Measurements from ENCODE around the gene CZIB.

CZIB gene

GRCh38 chr1:53190210-53190611 lies 30.2 kb downstream of the CZIB start:
- Histone ChIP-seq H3K9ac (ENCODE audit: low read depth, low read length) (no peak overlapping the region), H3K4me3 (ENCODE audit: low read depth in 1 of 2, low read length in 2 of 2) (no peak overlapping the region), H3K4me2 (ENCODE audit: insufficient read depth, low read length) (no peak overlapping the region), H3K27ac (ENCODE audit: low read length) (no peak overlapping the region), H2AFZ (ENCODE audit: low read depth, low read length) (no peak overlapping the region), H3K36me3 (ENCODE audit: insufficient read depth, low read length) (no peaks in the 10 kb centered on the region), H4K20me1 (ENCODE audit: insufficient read depth, low read length) (no peaks in the 10 kb centered on the region), H3K79me2 (ENCODE audit: insufficient read depth, low read length) (no peaks in the 10 kb centered on the region), H3K9me3 (ENCODE audit: insufficient read depth, low read length, severe bottlenecking) (no peaks in the 10 kb centered on the region), H3K4me1 (ENCODE audit: insufficient read depth, low read length) (no peaks in the 10 kb centered on the region), H3K27me3 (ENCODE audit: insufficient read depth, low read length, poor library complexity) (peaks cover 6% of the 10 kb centered on the region)
- ATAC-seq (ENCODE audit: insufficient read depth, low read depth): no peak
- no peak for TF ChIP-seq EZH2 (IDR thresholded peaks at IDR 0.05; ENCODE audit: borderline replicate concordance, low read depth, low read length, severe bottlenecking)
- no peak for TF ChIP-seq CTCF (IDR thresholded peaks at IDR 0.05; ENCODE audit: borderline replicate concordance, extremely low read depth, low read length, poor library complexity, severe bottlenecking)
- no peak for DNase-seq

GRCh38 chr1:53189061-53189460 lies 31.4 kb downstream of the CZIB start:
- Histone ChIP-seq H3K4me2 (ENCODE audit: insufficient read depth, low read length) (no peak overlapping the region), H3K27ac (ENCODE audit: low read length) (no peak overlapping the region), H3K27me3 (ENCODE audit: insufficient read depth, low read length, poor library complexity) (peaks cover 6% of the 10 kb centered on the region), H2AFZ (ENCODE audit: low read depth, low read length) (no peak overlapping the region), H3K4me1 (ENCODE audit: insufficient read depth, low read length) (no peaks in the 10 kb centered on the region), H3K4me3 (ENCODE audit: low read depth in 1 of 2, low read length in 2 of 2) (no peak overlapping the region), H3K9me3 (ENCODE audit: insufficient read depth, low read length, severe bottlenecking) (no peaks in the 10 kb centered on the region), H3K9ac (ENCODE audit: low read depth, low read length) (no peak overlapping the region), H4K20me1 (ENCODE audit: insufficient read depth, low read length) (no peaks in the 10 kb centered on the region), H3K79me2 (ENCODE audit: insufficient read depth, low read length) (no peaks in the 10 kb centered on the region), H3K36me3 (ENCODE audit: insufficient read depth, low read length) (no peaks in the 10 kb centered on the region)
- TF ChIP-seq CTCF (IDR thresholded peaks at IDR 0.05; ENCODE audit: borderline replicate concordance, extremely low read depth, low read length, poor library complexity, severe bottlenecking) (no peak), EZH2 (IDR thresholded peaks at IDR 0.05; ENCODE audit: borderline replicate concordance, low read depth, low read length, severe bottlenecking) (no peak)
- no peak for DNase-seq
- ATAC-seq (ENCODE audit: insufficient read depth, low read depth): no peak

GRCh38 chr1:53188099-53188498 lies 32.3 kb downstream of the CZIB start:
- H2AFZ ChIP-seq (ENCODE audit: low read depth, low read length): no peak overlapping the region
- H3K9me3 ChIP-seq (ENCODE audit: insufficient read depth, low read length, severe bottlenecking): no peaks in the 10 kb centered on the region
- H3K36me3 ChIP-seq (ENCODE audit: insufficient read depth, low read length): no peaks in the 10 kb centered on the region
- H3K27me3 ChIP-seq (ENCODE audit: insufficient read depth, low read length, poor library complexity): peaks cover 6% of the 10 kb centered on the region
- TF ChIP-seq CTCF (IDR thresholded peaks at IDR 0.05; ENCODE audit: borderline replicate concordance, extremely low read depth, low read length, poor library complexity, severe bottlenecking) (no peak), EZH2 (IDR thresholded peaks at IDR 0.05; ENCODE audit: borderline replicate concordance, low read depth, low read length, severe bottlenecking) (no peak)
- DNase-seq (no peak), ATAC-seq (ENCODE audit: insufficient read depth, low read depth) (no peak)
- no peaks in the 10 kb centered on the region for H4K20me1 ChIP-seq (ENCODE audit: insufficient read depth, low read length)
- H3K4me2 ChIP-seq (ENCODE audit: insufficient read depth, low read length): no peak overlapping the region
- H3K27ac ChIP-seq (ENCODE audit: low read length): no peak overlapping the region
- no peak overlapping the region for H3K4me3 ChIP-seq (ENCODE audit: low read depth in 1 of 2, low read length in 2 of 2)
- H3K9ac ChIP-seq (ENCODE audit: low read depth, low read length): no peak overlapping the region
- no peaks in the 10 kb centered on the region for H3K4me1 ChIP-seq (ENCODE audit: insufficient read depth, low read length)
- no peaks in the 10 kb centered on the region for H3K79me2 ChIP-seq (ENCODE audit: insufficient read depth, low read length)

- H3K9me3 ChIP-seq (ENCODE audit: insufficient read depth, low read length, severe bottlenecking): no peaks in the 10 kb centered on the region
- no peaks in the 10 kb centered on the region for H3K4me1 ChIP-seq (ENCODE audit: insufficient read depth, low read length)
- DNase-seq: no peak
- H3K79me2 ChIP-seq (ENCODE audit: insufficient read depth, low read length): no peaks in the 10 kb centered on the region
- H3K27ac ChIP-seq (ENCODE audit: low read length): no peak overlapping the region
- peaks cover 6% of the 10 kb centered on the region for H3K27me3 ChIP-seq (ENCODE audit: insufficient read depth, low read length, poor library complexity)
- no peak overlapping the region for H3K4me2 ChIP-seq (ENCODE audit: insufficient read depth, low read length)
- H2AFZ ChIP-seq (ENCODE audit: low read depth, low read length): no peak overlapping the region
- no peak overlapping the region for H3K9ac ChIP-seq (ENCODE audit: low read depth, low read length)
- TF ChIP-seq EZH2 (IDR thresholded peaks at IDR 0.05; ENCODE audit: borderline replicate concordance, low read depth, low read length, severe bottlenecking): no peak
- TF ChIP-seq CTCF (IDR thresholded peaks at IDR 0.05; ENCODE audit: borderline replicate concordance, extremely low read depth, low read length, poor library complexity, severe bottlenecking): no peak
- H4K20me1 ChIP-seq (ENCODE audit: insufficient read depth, low read length): no peaks in the 10 kb centered on the region
- no peak overlapping the region for H3K4me3 ChIP-seq (ENCODE audit: low read depth in 1 of 2, low read length in 2 of 2)
- H3K36me3 ChIP-seq (ENCODE audit: insufficient read depth, low read length): no peaks in the 10 kb centered on the region
- ATAC-seq (ENCODE audit: insufficient read depth, low read depth): no peak
Observed at GRCh38 chr1:53187401-53187800, 33.0 kb downstream of the CZIB start.
